HG03103 (cell line): ENCODE results near the gene MFN1.

Source experiments
- ATAC-seq: cut with Tn5 transposase; IDR thresholded peaks from one replicate; pipeline ENCODE4 v1.9.1; 2021; ENCODE audit warnings: low read depth; ENCODE audit not compliant: unreplicated experiment

The MFN1 gene

DNA sequence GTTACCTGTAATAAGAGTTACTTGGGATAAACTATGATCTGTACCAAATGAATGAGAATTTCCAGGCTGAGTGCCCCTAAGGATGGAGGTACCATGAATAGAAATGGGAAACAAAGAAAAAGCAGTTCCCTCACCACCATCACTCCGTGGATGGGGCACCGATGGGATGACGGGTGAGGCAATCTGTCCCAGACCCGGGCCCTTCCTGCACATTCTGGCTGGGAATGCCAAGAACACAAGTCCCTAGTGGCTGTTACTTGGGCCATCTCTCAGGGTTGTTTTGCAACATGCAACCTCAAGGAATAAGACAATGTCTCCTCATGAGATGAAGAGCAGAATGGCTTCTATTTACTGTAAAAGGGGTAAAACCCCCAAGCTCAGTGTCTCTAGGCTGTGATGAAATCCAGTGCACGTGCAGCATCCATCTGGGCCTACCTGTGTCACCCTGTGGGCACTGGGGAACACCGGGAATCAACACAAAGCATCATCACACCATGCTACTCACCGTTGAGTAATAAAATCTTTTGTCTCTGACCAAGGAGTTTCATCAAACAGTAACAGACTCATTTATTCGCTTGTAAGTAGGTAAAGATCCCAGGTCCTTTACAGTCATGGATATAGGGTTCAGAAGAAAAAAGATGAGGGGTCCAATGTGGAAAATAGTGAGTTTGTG, 81.5 kb downstream of the MFN1 start:
- ATAC-seq, result no peak

DNA sequence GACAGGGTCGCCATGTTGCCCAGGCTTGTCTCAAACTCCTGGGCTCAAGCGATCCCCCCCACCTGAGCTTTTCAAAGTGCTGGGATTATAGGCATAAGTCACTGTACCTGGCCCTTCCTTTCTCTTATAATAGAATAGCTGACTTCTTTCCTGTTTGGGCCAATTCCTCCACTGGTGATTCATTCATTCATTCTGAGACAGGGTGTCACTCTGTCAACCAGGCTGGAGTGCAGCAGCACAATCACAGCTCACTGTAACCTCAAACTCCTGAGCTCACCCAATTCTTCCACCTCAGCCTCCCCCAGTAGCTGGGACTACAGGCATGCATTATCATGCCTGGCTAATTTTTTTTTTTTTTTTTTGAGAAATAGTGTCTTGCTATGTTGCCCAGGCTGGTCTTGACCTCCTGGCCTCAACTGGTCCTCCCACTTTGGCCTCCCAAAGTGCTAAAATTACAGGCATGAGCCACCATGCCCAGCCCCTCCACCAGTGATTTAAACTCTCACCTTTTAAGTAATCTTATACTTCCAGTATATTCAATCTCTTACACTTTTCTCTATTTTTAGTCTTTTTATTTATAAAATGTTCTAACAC, 82.9 kb downstream of the MFN1 start:
- ATAC-seq, result no peak

DNA sequence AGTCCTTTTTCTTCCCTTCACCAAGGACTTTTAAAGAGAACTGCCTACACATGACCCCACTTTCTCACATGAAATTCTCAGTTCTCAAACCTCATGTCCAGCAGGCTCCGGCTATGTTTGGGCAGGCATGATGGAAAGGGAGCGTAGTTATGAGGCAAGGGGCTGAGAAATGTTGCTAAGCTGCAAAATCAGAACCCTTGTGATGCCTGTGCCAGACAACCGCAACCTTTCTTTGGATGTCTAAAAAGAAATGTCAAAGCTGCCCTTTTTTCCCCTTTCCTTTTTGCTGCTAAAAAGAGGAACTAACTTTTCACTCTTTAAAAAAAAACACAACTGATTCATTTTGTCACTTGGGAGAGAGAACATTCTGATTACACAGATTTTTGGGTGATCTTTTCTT, 84.5 kb downstream of the MFN1 start:
- ATAC-seq, result peak; percentile 54

DNA sequence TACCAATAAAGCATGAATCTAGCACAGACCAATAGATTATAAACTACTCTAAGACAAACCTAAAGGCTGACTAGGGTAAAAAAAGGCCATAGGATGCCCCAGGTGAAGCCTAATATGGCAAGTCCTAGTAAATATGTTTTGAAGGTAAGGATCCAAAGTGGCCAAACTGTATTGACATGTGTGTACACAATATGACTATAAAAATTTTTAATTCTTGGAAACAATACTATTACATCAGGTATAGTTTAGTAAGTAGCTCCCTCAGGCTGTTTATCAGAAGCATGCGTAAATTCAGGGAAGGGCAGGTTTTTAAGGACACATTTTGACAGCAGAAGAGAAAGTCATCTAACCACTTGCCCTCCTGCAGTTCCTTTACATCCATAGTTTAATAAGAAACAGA, 84.9 kb downstream of the MFN1 start:
- ATAC-seq, result no peak

DNA sequence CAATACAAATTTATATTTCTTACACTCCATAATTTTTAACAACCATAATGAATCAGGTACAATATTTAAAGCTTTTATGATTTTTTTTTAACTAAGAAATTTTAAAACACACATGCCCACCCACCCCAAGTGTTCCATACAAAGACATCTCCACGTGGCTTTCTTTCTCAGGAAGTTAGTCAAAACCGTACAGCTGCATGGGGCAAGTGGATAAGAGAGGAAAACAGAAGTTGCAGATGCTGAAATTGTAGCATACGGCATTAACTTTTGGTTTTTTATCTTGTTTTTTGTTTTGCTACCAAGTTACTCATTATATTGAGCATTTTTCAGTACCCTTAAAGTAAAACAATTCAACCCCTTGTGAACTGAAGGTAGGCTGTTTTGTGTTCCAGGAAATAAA, 89.0 kb downstream of the MFN1 start:
- no peak for ATAC-seq

DNA sequence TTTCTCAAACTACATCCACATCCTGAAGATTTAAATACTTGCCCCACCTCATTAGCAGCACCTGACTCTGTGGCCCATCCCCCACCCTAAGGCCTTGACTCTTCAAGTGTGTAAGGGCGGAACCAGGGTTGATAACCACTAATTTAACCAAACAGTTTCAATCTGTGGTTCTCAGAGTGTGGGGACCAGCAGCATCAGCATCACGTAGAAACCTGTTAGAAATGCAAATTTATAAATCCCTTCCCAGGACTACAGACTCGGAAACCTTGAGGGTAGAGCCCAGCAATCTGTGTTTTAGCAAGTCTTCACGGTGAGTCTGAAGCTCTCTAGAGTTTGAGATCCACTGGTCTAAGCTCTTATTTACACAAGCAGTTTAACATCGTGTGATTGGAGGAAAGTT, 91.3 kb downstream of the MFN1 start:
- peak; percentile 91 for ATAC-seq
